22Rv1 (cell line): ENCODE results near the gene BCAT1.

Experiments used
- H3K27ac ChIP-seq: fragments of 450-650 bp; 2 replicates; pipeline ENCODE4 v1.5.1; 2017
- ZFX ChIP-seq: fragments of 450-650 bp; IDR thresholded peaks from 2 replicates; pipeline ENCODE4 v1.6.1; 2017; ENCODE audit warnings: antibody characterized with exemption, borderline replicate concordance
- TF ChIP-seq, protein P1 (sequence below): fragments of 450-650 bp; IDR thresholded peaks from 2 replicates; pipeline ENCODE4 v1.5.1; 2017; ENCODE audit warnings: mild to moderate bottlenecking

The BCAT1 gene

DNA sequence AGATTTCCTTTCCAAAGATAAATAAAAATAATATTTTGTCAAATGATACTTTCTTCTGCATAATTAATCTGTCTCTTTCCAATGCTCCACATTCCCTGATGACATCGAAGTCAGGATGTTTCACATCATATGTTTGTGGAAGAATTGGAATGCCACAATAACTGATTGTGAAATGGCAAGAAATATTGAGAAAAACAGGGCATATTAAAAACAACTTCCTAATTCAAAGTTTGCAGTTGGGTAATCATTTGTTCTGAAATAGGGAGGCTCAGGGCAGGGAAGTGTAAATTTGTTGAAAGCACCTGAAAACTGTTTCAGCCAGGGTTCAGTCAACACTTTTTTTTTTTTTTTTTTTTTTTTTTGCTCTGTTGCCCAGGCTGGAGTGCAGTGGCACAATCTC lies 50.7 kb downstream of the BCAT1 start:
- H3K27ac ChIP-seq: no peak overlapping the region
- TF ChIP-seq, protein P1, sequence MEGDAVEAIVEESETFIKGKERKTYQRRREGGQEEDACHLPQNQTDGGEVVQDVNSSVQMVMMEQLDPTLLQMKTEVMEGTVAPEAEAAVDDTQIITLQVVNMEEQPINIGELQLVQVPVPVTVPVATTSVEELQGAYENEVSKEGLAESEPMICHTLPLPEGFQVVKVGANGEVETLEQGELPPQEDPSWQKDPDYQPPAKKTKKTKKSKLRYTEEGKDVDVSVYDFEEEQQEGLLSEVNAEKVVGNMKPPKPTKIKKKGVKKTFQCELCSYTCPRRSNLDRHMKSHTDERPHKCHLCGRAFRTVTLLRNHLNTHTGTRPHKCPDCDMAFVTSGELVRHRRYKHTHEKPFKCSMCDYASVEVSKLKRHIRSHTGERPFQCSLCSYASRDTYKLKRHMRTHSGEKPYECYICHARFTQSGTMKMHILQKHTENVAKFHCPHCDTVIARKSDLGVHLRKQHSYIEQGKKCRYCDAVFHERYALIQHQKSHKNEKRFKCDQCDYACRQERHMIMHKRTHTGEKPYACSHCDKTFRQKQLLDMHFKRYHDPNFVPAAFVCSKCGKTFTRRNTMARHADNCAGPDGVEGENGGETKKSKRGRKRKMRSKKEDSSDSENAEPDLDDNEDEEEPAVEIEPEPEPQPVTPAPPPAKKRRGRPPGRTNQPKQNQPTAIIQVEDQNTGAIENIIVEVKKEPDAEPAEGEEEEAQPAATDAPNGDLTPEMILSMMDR: no peak
- TF ChIP-seq ZFX: no peak

DNA sequence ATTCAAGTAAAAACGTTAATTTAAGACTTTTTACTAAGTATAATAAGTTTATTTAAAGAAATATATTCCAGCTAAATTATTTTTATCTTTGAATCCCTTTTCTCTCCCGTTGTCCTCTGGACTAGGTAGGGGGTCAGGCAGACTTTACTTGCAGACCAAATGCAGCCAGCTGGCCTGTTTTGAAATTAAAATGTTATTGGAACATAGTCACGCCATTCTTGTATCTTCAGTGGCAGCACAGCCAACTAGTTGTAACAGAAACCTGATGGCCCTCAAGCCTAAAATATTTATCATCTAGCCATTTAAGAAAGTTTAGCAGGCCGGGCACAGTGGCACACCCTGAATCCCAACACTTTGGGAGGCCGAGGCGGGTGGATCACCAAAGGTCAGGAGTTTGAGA lies 52.7 kb downstream of the BCAT1 start:
- TF ChIP-seq, protein P1: no peak
- no peak for TF ChIP-seq ZFX
- H3K27ac ChIP-seq: no peak overlapping the region

DNA sequence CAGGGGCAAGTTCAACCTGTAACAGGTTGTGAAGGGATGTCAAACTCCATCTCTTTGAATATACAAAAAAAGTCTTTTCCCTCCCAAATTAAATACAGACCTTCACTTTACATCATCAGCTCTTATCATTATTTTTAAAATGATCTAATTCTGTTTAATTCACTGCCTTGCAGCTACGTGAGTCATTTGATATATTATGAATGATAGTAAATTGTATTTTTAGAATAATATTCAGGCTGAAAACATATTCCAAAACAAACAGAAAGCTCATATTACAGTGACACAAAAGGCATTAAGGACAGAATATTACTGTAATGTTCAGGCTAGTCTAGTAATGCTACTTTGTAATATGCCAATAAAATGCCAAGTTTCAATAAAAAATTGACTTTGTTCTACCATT lies 53.3 kb downstream of the BCAT1 start:
- no peak overlapping the region for H3K27ac ChIP-seq
- TF ChIP-seq, protein P1: no peak
- TF ChIP-seq ZFX: no peak

DNA sequence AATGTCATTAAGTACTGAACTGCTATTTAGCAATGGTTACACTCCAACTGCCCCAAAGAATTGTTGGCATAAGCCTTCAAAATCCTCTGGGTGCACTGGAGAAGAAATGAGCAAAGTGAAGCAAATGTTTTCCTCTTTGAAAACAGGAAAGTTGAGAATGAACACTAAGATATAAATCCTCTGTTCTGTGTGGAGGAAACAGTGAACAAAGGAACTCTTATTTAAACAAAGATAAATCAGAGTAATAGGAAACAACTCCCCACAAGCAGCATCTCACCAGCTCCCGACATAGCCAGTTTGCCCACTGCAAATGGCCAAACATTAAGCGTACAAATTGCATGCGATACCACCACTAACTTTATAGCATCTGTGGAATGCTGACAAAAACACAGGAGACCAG lies 54.0 kb downstream of the BCAT1 start:
- H3K27ac ChIP-seq: no peak overlapping the region
- TF ChIP-seq, protein P1: no peak
- TF ChIP-seq ZFX: no peak

DNA sequence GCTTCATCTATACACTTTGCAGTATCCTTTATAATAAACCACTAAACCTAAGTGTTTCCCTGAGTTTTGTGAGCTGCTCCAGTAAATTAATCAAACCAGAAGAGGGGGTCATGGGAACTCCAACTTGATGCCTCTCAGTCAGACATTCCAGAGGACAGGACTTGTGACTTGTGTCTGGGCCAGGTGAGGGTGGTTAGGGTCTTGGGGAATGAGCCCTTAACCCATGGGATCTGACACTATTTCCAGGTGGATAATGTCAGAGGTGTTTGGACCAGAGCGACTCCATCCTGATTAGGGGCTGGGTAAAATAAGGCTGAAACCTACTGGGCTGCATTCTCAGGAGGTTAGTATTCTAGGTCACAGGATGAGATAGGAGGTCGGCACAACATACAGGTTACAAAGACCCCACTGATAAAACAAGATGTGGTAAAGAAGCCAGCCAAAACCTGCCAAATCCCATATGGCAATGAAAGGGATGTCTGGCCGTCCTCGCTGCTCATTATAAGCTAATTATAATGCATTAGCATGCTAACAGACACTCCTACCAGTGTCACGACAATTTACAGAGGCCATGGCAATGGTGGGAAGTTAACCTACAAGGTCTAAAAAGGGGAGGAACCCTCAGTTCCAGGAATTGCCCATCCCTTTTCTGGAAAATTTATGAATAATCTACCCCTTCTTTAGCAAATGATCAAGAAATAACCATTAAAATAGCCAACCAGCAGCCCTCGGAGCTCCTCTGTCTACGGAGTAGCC lies 58.7 kb downstream of the BCAT1 start:
- TF ChIP-seq, protein P1: no peak
- no peak for TF ChIP-seq ZFX
- H3K27ac ChIP-seq: no peak overlapping the region

DNA sequence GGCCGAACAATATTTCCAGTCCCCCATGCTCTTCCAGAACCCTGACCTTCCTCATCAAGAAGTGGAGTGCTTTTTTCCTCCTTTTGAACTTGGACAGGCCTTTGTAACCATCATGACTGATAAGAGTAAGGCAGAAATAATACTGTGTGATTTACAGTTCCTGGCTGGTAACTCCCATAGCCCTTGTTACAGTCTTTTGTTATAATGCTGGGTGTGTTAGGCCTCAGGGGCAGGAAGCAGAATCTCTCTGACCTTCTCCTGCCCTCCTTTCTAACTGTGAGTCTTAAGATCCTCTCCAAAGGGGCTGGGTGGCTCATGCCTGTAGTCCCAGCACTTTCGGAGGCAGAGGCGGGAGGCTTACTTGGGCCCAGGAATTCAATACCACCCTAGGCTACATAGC lies 59.5 kb downstream of the BCAT1 start:
- TF ChIP-seq, protein P1: no peak
- TF ChIP-seq ZFX: no peak
- H3K27ac ChIP-seq: no peak overlapping the region

DNA sequence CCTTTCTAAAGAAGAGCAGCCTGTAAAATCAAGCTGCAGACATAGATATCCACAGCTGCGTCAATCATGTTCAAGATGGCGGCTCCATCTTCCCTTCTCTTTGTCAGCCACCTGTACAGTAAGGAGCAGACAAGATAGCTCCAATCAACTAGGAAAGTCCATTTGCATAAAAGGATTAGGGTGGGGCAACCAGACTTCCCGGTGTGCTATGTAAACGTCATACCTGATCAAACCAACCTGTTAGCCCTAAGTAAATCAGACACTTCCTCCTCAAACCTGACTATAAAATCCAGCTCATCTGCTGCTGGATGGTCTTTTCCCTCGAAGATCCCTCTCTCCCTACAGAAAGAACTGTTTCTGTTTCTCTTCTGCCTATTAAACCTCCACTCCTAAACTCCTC lies 60.1 kb downstream of the BCAT1 start:
- TF ChIP-seq, protein P1: no peak
- no peak for TF ChIP-seq ZFX
- H3K27ac ChIP-seq: no peak overlapping the region
